H9 (cell line): ENCODE measurements around the gene PPHLN1. TPM values are rescaled to one million over a fixed set of nuclear protein-coding genes. Genes with fewer than 3 reads are reported as not detected.

Source experiments
- DNase-seq: peaks from one replicate; pipeline ENCODE4 v3.0.0-alpha.2; 2017
- H2AFZ ChIP-seq: one replicate; pipeline ENCODE4 v1.6.1; 2013; ENCODE audit warnings: mild to moderate bottlenecking, low read length, control low read depth, moderate library complexity
- H2AK5ac ChIP-seq: 2 replicates; pipeline ENCODE4 v1.6.1; 2013; ENCODE audit warnings: low read length, control low read depth, mixed read lengths; ENCODE audit not compliant: insufficient read length
- H2BK120ac ChIP-seq: one replicate; pipeline ENCODE4 v1.6.1; 2013; ENCODE audit warnings: low read depth, mild to moderate bottlenecking, low read length, control low read depth, inconsistent platforms; ENCODE audit not compliant: poor library complexity, severe bottlenecking
- H2BK12ac ChIP-seq: 2 replicates; pipeline ENCODE4 v1.6.1; 2013; ENCODE audit warnings: low read length, control low read depth, mixed read lengths, low read depth; ENCODE audit not compliant: insufficient read length
- H2BK15ac ChIP-seq: 2 replicates; pipeline ENCODE4 v1.6.1; 2013; ENCODE audit warnings: low read depth, low read length, control low read depth
- H2BK20ac ChIP-seq: one replicate; pipeline ENCODE4 v1.6.1; 2013; ENCODE audit warnings: low read depth, mild to moderate bottlenecking, low read length, control low read depth, inconsistent platforms; ENCODE audit not compliant: poor library complexity, severe bottlenecking
- H2BK5ac ChIP-seq: 2 replicates; pipeline ENCODE4 v1.6.1; 2013; ENCODE audit warnings: low read length, control low read depth, mixed read lengths; ENCODE audit not compliant: insufficient read length
- H3K14ac ChIP-seq: 2 replicates; pipeline ENCODE4 v1.6.1; 2013; ENCODE audit warnings: low read length, control low read depth; ENCODE audit not compliant: insufficient read depth
- H3K18ac ChIP-seq: 2 replicates; pipeline ENCODE4 v1.6.1; 2013; ENCODE audit warnings: low read depth, mild to moderate bottlenecking, mixed read lengths, low read length, control low read depth; ENCODE audit not compliant: insufficient read length
- H3K23ac ChIP-seq: 2 replicates; pipeline ENCODE4 v1.6.1; 2013; ENCODE audit warnings: low read length, control low read depth, mixed read lengths, low read depth; ENCODE audit not compliant: insufficient read length
- H3K23me2 ChIP-seq: 2 replicates; pipeline ENCODE4 v1.6.1; 2013; ENCODE audit warnings: low read depth, mild to moderate bottlenecking, mixed read lengths, low read length, control low read depth; ENCODE audit not compliant: insufficient read length, poor library complexity, severe bottlenecking
- H3K27ac ChIP-seq: 2 replicates; pipeline ENCODE4 v1.5.1; 2013; ENCODE audit warnings: low read length, control low read depth, mixed read lengths, low read depth; ENCODE audit not compliant: insufficient read length
- H3K27me3 ChIP-seq: 2 replicates; pipeline ENCODE4 v1.6.1; 2013; ENCODE audit warnings: low read length, control low read depth, inconsistent platforms; ENCODE audit not compliant: insufficient read depth
- H3K4ac ChIP-seq: 2 replicates; pipeline ENCODE4 v1.6.1; 2013; ENCODE audit warnings: low read depth, mild to moderate bottlenecking, control low read depth, inconsistent platforms, low read length, moderate library complexity
- H3K4me1 ChIP-seq: 2 replicates; pipeline ENCODE4 v1.6.1; 2013; ENCODE audit warnings: low read length, control low read depth, inconsistent platforms; ENCODE audit not compliant: insufficient read depth
- H3K4me2 ChIP-seq: 2 replicates; pipeline ENCODE4 v1.6.1; 2013; ENCODE audit warnings: low read length, control low read depth, mixed read lengths; ENCODE audit not compliant: insufficient read length, insufficient read depth
- H3K56ac ChIP-seq: 2 replicates; pipeline ENCODE4 v1.6.1; 2013; ENCODE audit warnings: low read depth, mild to moderate bottlenecking, mixed read lengths, low read length, control low read depth; ENCODE audit not compliant: insufficient read length
- H3K79me1 ChIP-seq: 2 replicates; pipeline ENCODE4 v1.6.1; 2013; ENCODE audit warnings: low read depth, mild to moderate bottlenecking, moderate library complexity, low read length, control low read depth, inconsistent platforms; ENCODE audit not compliant: insufficient read depth, poor library complexity, severe bottlenecking
- H3K79me2 ChIP-seq: 2 replicates; pipeline ENCODE4 v1.6.1; 2013; ENCODE audit warnings: low read length, control low read depth, inconsistent platforms; ENCODE audit not compliant: insufficient read depth
- H3K9ac ChIP-seq: 2 replicates; pipeline ENCODE4 v1.6.1; 2013; ENCODE audit warnings: low read length, control low read depth, mixed read lengths; ENCODE audit not compliant: insufficient read length; ENCODE audit errors: extremely low read depth
- H3K9me3 ChIP-seq: one replicate; pipeline ENCODE4 v1.6.1; 2013; ENCODE audit warnings: low read depth, low read length, inconsistent platforms; ENCODE audit not compliant: control insufficient read depth
- H3T11ph ChIP-seq: one replicate; pipeline ENCODE4 v1.6.1; 2013; ENCODE audit warnings: mild to moderate bottlenecking, low read length, control low read depth, inconsistent platforms
- H4K20me1 ChIP-seq: one replicate; pipeline ENCODE4 v1.6.1; 2013; ENCODE audit not compliant: control insufficient read depth, insufficient read length, insufficient read depth
- H4K5ac ChIP-seq: 2 replicates; pipeline ENCODE4 v1.6.1; 2013; ENCODE audit warnings: low read depth, mild to moderate bottlenecking, mixed read lengths, low read length, control low read depth; ENCODE audit not compliant: insufficient read length
- H4K8ac ChIP-seq: replicated peaks from 2 replicates; pipeline ENCODE4 v1.6.1; 2013; ENCODE audit warnings: low read length, control low read depth, mixed read lengths, low read depth; ENCODE audit not compliant: insufficient read length
- H4K91ac ChIP-seq: 2 replicates; pipeline ENCODE4 v1.6.1; 2013; ENCODE audit warnings: low read depth, mild to moderate bottlenecking, moderate library complexity, mixed read lengths, low read length, control low read depth; ENCODE audit not compliant: insufficient read length
- H3K27ac Mint-ChIP-seq, 3 experiments: 2 replicates in 2 of 3; 3 replicates in 1 of 3; pipeline ENCODE4 v1.8.0; 2020 to 2021; ENCODE audit warnings: mixed read lengths in 3 of 3, mild to moderate bottlenecking in 1 of 3, moderate library complexity in 1 of 3
- H3K27me3 Mint-ChIP-seq: 2 replicates; pipeline ENCODE4 v1.8.0; 2021; ENCODE audit warnings: low read depth, mild to moderate bottlenecking, moderate library complexity, mixed read lengths
- H3K36me3 Mint-ChIP-seq, 3 experiments: 2 replicates in 2 of 3; 3 replicates in 1 of 3; pipeline ENCODE4 v1.8.0; 2020 to 2021; ENCODE audit warnings: low read depth in 3 of 3, mixed read lengths in 3 of 3; ENCODE audit not compliant: insufficient read depth in 1 of 3
- H3K4me1 Mint-ChIP-seq, 2 experiments: 2 replicates each; pipeline ENCODE4 v1.8.0; 2020; ENCODE audit warnings: mixed read lengths in 2 of 2
- H3K4me3 Mint-ChIP-seq, 2 experiments: 2 replicates in 1 of 2; 3 replicates in 1 of 2; pipeline ENCODE4 v1.8.0; 2020 to 2021; ENCODE audit warnings: mild to moderate bottlenecking in 2 of 2, mixed read lengths in 2 of 2, moderate library complexity in 1 of 2
- H3K9me3 Mint-ChIP-seq, 2 experiments: 2 replicates in 1 of 2; 3 replicates in 1 of 2; pipeline ENCODE4 v1.8.0; 2020; ENCODE audit warnings: mild to moderate bottlenecking in 2 of 2, mixed read lengths in 2 of 2, moderate library complexity in 1 of 2
- WGBS: extraction: QIAGEN DNeasy Blood & Tissue Kit; methylation state at CpG from one replicate; pipeline ENCODE4 v1.1.7; 2013; ENCODE audit warnings: missing lambda C conversion rate, low lambda C conversion rate, mixed read lengths; ENCODE audit not compliant: insufficient read length; ENCODE audit errors: extremely low coverage; 5-methylcytosine and 5-hydroxymethylcytosine counted together
- total RNA-seq: library from RNA; stranded (reverse); gene quantifications from 2 replicates; pipeline ENCODE4 v1.2.1, GENCODE V29; 2021
- TF ChIP-seq, protein P1 (sequence below): fragments of 200-600 bp; sonication (generic); conservative IDR thresholded peaks from 3 replicates; pipeline ENCODE4 v1.8.0; 2021; ENCODE audit warnings: antibody characterized with exemption, mild to moderate bottlenecking

Gene PPHLN1
- total RNA-seq, 1 experiment from 2014 or later: 66.2 TPM

DNA sequence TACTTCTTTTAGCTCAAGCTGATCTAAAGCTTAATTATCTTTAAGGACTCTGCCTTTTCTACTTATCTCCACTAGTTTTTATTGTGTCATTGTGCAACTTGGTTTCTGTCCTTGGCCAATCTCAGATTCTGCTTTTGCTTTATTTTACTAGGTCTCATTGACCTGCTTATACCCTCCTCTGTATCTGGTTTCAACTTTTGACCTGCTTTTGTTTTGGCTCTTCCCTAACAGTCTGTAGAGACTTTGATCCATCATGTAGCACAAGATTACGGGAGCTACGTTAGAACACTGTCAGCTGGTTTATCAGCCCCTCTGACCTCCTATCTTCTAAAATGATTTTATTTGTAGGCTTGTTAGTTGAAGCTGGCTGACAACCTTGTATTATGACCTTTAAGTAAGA is 43.7 kb upstream of the PPHLN1 start:
- Mint-ChIP-seq H3K9me3 (no peaks in the 10 kb centered on the region), H3K27ac (no peak overlapping the region)
- no peak overlapping the region for H4K91ac ChIP-seq

More for the DNA sequence above, 43.7 kb upstream of the PPHLN1 start:
- H3K23me2 ChIP-seq: no peaks in the 10 kb centered on the region
- H2AFZ ChIP-seq: no peak overlapping the region
- no peak overlapping the region for H4K5ac ChIP-seq
- no peaks in the 10 kb centered on the region for H3K36me3 Mint-ChIP-seq
- no peak overlapping the region for H3K4ac ChIP-seq
- H2BK5ac ChIP-seq: no peak overlapping the region
- no peak overlapping the region for H3K18ac ChIP-seq
- no peak overlapping the region for H3K4me2 ChIP-seq
- H3K79me2 ChIP-seq: no peaks in the 10 kb centered on the region
- H3K4me1 Mint-ChIP-seq: no peaks in the 10 kb centered on the region
- no peak overlapping the region for H3K23ac ChIP-seq
- no peaks in the 10 kb centered on the region for H4K20me1 ChIP-seq
- no peaks in the 10 kb centered on the region for H3K27me3 ChIP-seq
- no CpG with 5 or more reads among the region's 2 CpGs for WGBS
- H3K4me3 Mint-ChIP-seq: no peak overlapping the region
- no peak overlapping the region for H3K14ac ChIP-seq
- no peaks in the 10 kb centered on the region for H3K79me1 ChIP-seq
- no peak overlapping the region for H3K9ac ChIP-seq
- no peak overlapping the region for H3K56ac ChIP-seq
- H2BK12ac ChIP-seq: no peak overlapping the region
- H3K4me1 ChIP-seq: no peaks in the 10 kb centered on the region
- H2BK20ac ChIP-seq: no peak overlapping the region
- DNase-seq: no peak
- H3K27me3 Mint-ChIP-seq: peaks cover 18% of the 10 kb centered on the region
- no peak overlapping the region for H3K27ac ChIP-seq
- H3T11ph ChIP-seq: no peak overlapping the region
- H3K9me3 ChIP-seq: no peaks in the 10 kb centered on the region
- no peak overlapping the region for H2BK15ac ChIP-seq
- H2AK5ac ChIP-seq: no peak overlapping the region
- H4K8ac ChIP-seq: no peak overlapping the region
- TF ChIP-seq, protein P1, sequence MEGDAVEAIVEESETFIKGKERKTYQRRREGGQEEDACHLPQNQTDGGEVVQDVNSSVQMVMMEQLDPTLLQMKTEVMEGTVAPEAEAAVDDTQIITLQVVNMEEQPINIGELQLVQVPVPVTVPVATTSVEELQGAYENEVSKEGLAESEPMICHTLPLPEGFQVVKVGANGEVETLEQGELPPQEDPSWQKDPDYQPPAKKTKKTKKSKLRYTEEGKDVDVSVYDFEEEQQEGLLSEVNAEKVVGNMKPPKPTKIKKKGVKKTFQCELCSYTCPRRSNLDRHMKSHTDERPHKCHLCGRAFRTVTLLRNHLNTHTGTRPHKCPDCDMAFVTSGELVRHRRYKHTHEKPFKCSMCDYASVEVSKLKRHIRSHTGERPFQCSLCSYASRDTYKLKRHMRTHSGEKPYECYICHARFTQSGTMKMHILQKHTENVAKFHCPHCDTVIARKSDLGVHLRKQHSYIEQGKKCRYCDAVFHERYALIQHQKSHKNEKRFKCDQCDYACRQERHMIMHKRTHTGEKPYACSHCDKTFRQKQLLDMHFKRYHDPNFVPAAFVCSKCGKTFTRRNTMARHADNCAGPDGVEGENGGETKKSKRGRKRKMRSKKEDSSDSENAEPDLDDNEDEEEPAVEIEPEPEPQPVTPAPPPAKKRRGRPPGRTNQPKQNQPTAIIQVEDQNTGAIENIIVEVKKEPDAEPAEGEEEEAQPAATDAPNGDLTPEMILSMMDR: no peak
- H2BK120ac ChIP-seq: no peak overlapping the region
